ENCODE data around the gene ZNF428. TPM values are rescaled to one million over a fixed set of nuclear protein-coding genes. Genes with fewer than 3 reads are reported as not detected.

Gene ZNF428
- total RNA-seq, 2 experiments from 2014 or later, result 29.9 to 31.5 TPM

Other genes with a start within 250 kb of the ZNF428 start
- not detected for gene TEX101, start 204.7 kb downstream of the ZNF428 start, total RNA-seq
- 1 to 10 TPM in 1 of 2 experiments, under 1 TPM in 1; 0.68 to 1.1 TPM for gene LYPD3, start 154.0 kb downstream of the ZNF428 start, total RNA-seq
- 10 to 100 TPM; 14.9 to 15.5 TPM for gene PHLDB3, start 114.9 kb downstream of the ZNF428 start, total RNA-seq
- gene ETHE1, start 92.4 kb downstream of the ZNF428 start, total RNA-seq, result 10 to 100 TPM; 67.9 to 69.1 TPM
- 1 to 10 TPM; 3.4 to 3.7 TPM for gene ZNF575, start 86.4 kb downstream of the ZNF428 start, total RNA-seq
- 10 to 100 TPM; 46.5 to 48.4 TPM for gene XRCC1, start 44.1 kb downstream of the ZNF428 start, total RNA-seq
- 1 to 10 TPM; 7.4 to 8.9 TPM for gene PINLYP, start 43.8 kb downstream of the ZNF428 start, total RNA-seq
- 10 to 100 TPM; 11.2 to 14.0 TPM for gene IRGQ, start 23.5 kb downstream of the ZNF428 start, total RNA-seq
- 10 to 100 TPM; 14.1 to 17.3 TPM for gene ZNF576, start 23.0 kb downstream of the ZNF428 start, total RNA-seq
- under 1 TPM; 0.71 to 0.73 TPM for gene SRRM5, start 7.5 kb downstream of the ZNF428 start, total RNA-seq
- gene CADM4, start 20.2 kb upstream of the ZNF428 start, total RNA-seq, result under 1 TPM; 0.10 to 0.40 TPM
- gene PLAUR, start 50.5 kb upstream of the ZNF428 start, total RNA-seq, result 10 to 100 TPM; 10.1 to 11.6 TPM
- gene IRGC, start 96.4 kb upstream of the ZNF428 start, total RNA-seq, result not detected
- 10 to 100 TPM; 60.0 to 65.1 TPM for gene SMG9, start 135.3 kb upstream of the ZNF428 start, total RNA-seq
- gene KCNN4, start 161.3 kb upstream of the ZNF428 start, total RNA-seq, result 10 to 100 TPM; 28.8 to 31.9 TPM
- gene LYPD5, start 182.8 kb upstream of the ZNF428 start, total RNA-seq, result 1 to 10 TPM in 1 of 2 experiments, under 1 TPM in 1; 0.70 to 1.1 TPM
- 1 to 10 TPM; 4.9 to 6.9 TPM for gene ZNF283, start 207.7 kb upstream of the ZNF428 start, total RNA-seq

All from activated CD8-positive, alpha-beta T cell treated with anti-CD3 and anti-CD28 coated beads, Interleukin-2, amount 10 ng/mL, durations not matched to agents 7 days and 5 days (primary cell).